Mucosa of descending colon (tissue), 3 donors: ENCODE measurements around the gene PEAK3. TPM values are rescaled to one million over a fixed set of nuclear protein-coding genes. Genes with fewer than 3 reads are reported as not detected.

Source experiments
- ATAC-seq: fragments of 200-7000 bp; cut with Tn5 transposase; one replicate; pipeline ENCODE4 v1.9.1; 2020; ENCODE audit warnings: mild to moderate bottlenecking, moderate library complexity
- DNase-seq, 3 donors: peaks; one replicate each; pipeline ENCODE4 v3.0.0-alpha.2; 2020
- H3K36me3 ChIP-seq: fragments of 200-600 bp; one replicate; pipeline ENCODE4 v1.8.0; 2021; ENCODE audit warnings: low read depth, mild to moderate bottlenecking
- H3K4me1 ChIP-seq: fragments of 200-600 bp; one replicate; pipeline ENCODE4 v1.8.0; 2021; ENCODE audit warnings: low read depth, mild to moderate bottlenecking
- H3K4me3 ChIP-seq: fragments of 200-600 bp; one replicate; pipeline ENCODE4 v1.8.0; 2021; ENCODE audit warnings: mild to moderate bottlenecking
- H3K9me3 ChIP-seq: fragments of 200-600 bp; one replicate; pipeline ENCODE4 v1.8.0; 2021; ENCODE audit warnings: mild to moderate bottlenecking
- intact Hi-C, 2 donors: fragments of 100-400 bp; cut with DNase I in 1 of 2; cut with micrococcal nuclease in 1 of 2; formaldehyde crosslinking; loops; one replicate each; pipeline versions ENCODE4 v1.11.0 to v1.11.1; 2022; cut with DNase I, micrococcal nuclease
- total RNA-seq, 3 donors: library from RNA; stranded (reverse); fragmentation: NEBNext Ultra II Directional in 2 of 3; extraction: Animal tissue kit (Norgen Biotek cat#: 25700) in 2 of 3; gene quantifications; one replicate each; pipeline versions ENCODE4 v1.2.1 to v1.2.4, GENCODE V29; 2021 to 2023
- TF ChIP-seq, protein P1 (sequence below): fragments of 200-600 bp; IDR thresholded peaks from one replicate; pipeline ENCODE4 v1.8.0; 2022; ENCODE audit warnings: antibody characterized with exemption, mild to moderate bottlenecking
- donor health status: DM: no; HTN: no; CAD: no; lungs with moderate emphysema.
- donor health status: DM: no; HTN: no; CAD: no.
- donor health status: DM: no; HTN: yes; CAD: no.

PEAK3 gene
- total RNA-seq, 3 donors from 2014 or later = 0.29 to 1.4 (median 1.1) TPM

DNA sequence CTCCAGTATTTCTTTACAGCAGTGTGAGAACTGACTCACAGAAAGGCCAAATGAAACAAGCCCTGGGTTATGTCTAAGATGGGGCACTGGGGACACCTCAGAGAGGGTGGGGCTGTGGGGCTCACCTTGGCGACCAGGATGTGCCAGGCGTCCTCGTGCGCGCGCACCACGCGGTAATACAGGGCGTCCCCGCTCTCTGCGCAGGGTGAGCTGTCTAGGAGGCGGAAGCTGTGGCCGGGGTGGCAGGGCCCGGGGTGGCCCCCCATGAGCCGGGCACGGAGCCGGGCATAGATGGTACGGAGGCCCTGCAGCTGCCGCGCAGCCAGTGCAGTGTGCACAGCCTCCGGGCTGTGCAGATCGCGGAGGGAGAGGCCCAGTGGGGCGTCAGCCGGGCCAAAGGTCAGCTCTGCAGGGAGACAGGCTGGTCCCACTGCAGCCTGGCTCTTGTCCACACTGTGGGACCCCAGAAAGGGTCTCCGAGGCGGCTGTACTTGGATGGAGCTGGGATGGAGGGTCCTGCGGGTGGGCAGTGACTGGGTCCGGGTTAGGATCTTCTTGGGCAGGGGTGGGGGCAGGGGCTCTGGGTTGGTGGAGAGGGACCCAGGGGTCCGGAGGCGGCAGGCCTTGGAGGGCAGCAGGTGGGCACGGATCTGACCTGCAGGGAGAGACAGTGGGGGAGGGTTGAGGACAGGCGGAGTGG, 3.4 kb downstream of the PEAK3 start:
- Histone ChIP-seq H3K4me3 (no peak overlapping the region), H3K36me3 (no peaks in the 10 kb centered on the region), H3K4me1 (peaks cover 31% of the 10 kb centered on the region), H3K9me3 (no peaks in the 10 kb centered on the region)
- DNase-seq (peak; percentile 51 to 81 (median 77)), ATAC-seq (peak; percentile 48)
- TF ChIP-seq, protein P1, sequence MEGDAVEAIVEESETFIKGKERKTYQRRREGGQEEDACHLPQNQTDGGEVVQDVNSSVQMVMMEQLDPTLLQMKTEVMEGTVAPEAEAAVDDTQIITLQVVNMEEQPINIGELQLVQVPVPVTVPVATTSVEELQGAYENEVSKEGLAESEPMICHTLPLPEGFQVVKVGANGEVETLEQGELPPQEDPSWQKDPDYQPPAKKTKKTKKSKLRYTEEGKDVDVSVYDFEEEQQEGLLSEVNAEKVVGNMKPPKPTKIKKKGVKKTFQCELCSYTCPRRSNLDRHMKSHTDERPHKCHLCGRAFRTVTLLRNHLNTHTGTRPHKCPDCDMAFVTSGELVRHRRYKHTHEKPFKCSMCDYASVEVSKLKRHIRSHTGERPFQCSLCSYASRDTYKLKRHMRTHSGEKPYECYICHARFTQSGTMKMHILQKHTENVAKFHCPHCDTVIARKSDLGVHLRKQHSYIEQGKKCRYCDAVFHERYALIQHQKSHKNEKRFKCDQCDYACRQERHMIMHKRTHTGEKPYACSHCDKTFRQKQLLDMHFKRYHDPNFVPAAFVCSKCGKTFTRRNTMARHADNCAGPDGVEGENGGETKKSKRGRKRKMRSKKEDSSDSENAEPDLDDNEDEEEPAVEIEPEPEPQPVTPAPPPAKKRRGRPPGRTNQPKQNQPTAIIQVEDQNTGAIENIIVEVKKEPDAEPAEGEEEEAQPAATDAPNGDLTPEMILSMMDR = no peak
- intact Hi-C loops = loop anchor here in 1 of 2 donors (10.0 kb wide), 1 partner anchor 124 kb away; the partner anchor contains the start of gene AP3D1

DNA sequence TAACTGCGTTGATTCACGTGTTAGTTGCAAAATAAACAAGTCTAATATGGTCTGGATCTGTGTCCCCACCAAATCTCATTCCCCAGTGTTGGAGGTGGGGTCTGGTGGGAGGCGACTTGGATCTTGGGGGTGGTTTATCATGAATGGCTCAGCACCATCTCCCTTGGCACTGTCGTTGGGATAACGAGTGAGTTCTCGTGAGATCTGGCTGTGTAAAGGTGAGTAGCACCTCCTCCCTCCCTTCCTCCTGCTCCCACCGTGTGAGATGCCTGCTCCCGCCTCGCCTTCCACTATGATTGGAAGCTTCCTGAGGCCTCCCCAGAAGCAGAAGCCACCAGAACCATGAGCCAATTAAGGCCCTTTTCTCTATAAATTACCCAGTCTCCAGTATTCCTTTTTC, 4.8 kb downstream of the PEAK3 start:
- TF ChIP-seq, protein P1 = no peak
- intact Hi-C loops = loop anchor here in 1 of 2 donors (10.0 kb wide), 1 partner anchor 122 kb away; the partner anchor contains the start of gene AP3D1
- DNase-seq = no peak

DNA sequence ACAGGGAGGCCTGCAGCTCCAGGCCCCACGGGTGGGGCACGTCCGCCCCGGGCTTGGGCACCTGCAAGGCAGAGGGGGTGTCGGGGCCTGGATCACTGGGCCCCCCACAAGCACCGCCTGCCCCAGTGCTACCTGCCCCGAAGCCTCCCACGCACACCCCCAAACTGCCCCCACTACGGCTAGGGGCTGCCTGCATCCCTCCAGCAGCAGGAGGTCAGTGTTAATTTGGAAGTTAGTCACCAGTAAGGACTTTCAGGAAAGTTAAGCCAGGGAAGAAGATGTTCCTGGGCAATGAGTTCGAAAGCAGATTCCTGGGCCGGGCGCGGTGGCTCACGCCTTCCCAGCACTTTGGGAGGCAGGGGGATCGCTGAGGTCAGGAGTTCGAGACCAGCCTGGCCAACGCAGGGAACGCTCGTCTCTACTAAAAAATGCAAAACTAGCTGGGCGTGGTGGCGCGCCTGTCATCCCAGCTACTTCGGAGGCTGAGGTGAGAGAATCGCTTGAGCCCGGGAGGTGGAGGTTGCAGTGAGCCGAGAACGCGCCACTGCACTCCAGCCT, 5.5 kb downstream of the PEAK3 start:
- no peaks in the 10 kb centered on the region for H3K36me3 ChIP-seq
- no peaks in the 10 kb centered on the region for H3K9me3 ChIP-seq
- intact Hi-C loops = loop anchor here in 1 of 2 donors (10.0 kb wide), 1 partner anchor 122 kb away; the partner anchor contains the start of gene AP3D1
- peaks cover 51% of the 10 kb centered on the region for H3K4me1 ChIP-seq
- H3K4me3 ChIP-seq = no peak overlapping the region
- TF ChIP-seq, protein P1 = no peak
- DNase-seq (no peak), ATAC-seq (no peak)

More for the DNA sequence above, 4.8 kb downstream of the PEAK3 start:
- peaks cover 44% of the 10 kb centered on the region for H3K4me1 ChIP-seq
- H3K9me3 ChIP-seq = no peaks in the 10 kb centered on the region
- no peak overlapping the region for H3K4me3 ChIP-seq
- ATAC-seq = no peak
- no peaks in the 10 kb centered on the region for H3K36me3 ChIP-seq

DNA sequence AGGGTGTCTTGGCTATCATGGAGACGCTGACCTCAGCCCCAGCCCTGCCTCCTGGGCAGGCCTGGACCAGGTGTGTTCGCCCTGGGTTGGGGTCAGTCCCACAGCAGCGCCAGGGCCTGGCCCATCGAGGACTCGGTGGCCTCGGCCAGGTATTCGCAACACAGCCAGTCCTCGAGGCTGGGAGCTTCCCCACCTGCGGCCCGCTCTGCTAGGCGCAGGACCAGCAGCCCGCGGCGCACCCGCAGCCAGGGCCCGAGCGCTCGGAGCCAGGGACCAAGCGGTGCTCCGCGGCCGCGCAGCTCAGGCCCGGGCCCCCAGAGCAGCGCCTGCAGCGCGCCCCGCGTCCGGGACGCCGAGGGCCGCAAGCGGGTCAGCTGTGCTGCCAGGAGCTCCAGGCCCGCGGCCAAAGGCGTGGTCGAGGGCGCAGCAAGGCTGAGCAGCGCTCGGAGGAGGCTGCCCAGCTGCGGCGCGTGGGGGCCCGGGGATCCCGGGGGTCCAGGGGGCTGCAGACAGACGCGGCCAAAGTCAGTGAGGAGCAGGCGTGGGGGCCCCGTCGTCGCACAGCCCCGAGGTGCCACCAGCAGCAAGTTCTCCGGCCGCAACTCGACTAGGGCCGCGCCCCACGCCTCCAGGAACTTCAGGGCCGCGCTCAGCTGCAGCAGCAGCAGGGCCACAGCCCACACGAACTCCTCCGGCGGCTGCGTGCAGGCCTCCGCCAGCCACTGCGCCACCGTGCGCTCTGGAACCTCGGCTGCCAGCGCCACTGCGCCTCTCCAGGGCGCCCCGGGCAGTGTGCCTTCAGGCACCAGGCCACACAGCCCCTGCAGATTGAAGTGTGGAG, 6.2 kb downstream of the PEAK3 start:
- Histone ChIP-seq H3K9me3 (no peaks in the 10 kb centered on the region), H3K4me1 (peaks cover 56% of the 10 kb centered on the region), H3K4me3 (no peak overlapping the region), H3K36me3 (no peaks in the 10 kb centered on the region)
- DNase-seq (peak; percentile 63 to 78 (median 78)), ATAC-seq (peak; percentile 67)
- TF ChIP-seq, protein P1 = no peak
- intact Hi-C loops = loop anchor here in 1 of 2 donors (10.0 kb wide), 1 partner anchor 121 kb away; the partner anchor contains the start of gene AP3D1

DNA sequence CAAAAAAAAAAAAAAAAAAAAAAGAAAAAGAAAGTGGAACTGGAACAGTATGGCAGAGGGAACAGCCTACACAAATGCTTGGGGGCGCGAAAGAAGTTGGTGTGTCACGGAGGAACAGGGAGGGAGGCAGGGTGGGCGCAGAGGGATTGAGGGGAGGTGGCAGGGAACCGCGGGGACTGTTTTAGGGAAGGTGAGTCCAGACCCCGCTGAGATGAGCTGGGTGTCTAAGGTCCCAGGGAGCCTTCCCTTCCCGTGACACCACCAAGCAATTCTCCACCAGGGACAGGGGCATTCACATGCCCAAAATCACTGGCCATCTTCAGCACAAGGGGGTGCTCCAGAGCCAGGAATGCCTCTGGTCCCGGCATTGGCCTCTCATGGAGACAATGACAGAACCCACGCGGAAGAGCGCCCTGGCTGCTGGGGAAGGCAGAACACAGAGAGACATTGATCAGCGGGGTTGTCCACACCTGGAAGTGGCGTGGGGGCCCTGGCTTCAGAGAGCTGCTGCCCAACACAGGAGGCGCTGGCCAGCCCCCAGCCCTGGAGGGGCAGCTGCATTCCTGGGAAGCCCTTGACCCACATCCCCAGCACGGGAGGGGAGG, 6.9 kb downstream of the PEAK3 start:
- H3K9me3 ChIP-seq = no peaks in the 10 kb centered on the region
- H3K36me3 ChIP-seq = no peaks in the 10 kb centered on the region
- DNase-seq (peak; percentile 73 to 84 (median 84)), ATAC-seq (peak; percentile 39)
- H3K4me1 ChIP-seq = peaks cover 56% of the 10 kb centered on the region
- intact Hi-C loops = loop anchor here (5.0 to 10.0 kb wide), 2 partner anchors 38 to 120 kb away; partner anchors contain the start of genes AP3D1 (in 1 of the 2), PLEKHJ1 (in 1 of the 2) and SF3A2 (in 1 of the 2)
- TF ChIP-seq, protein P1 = peak; percentile 51
- no peak overlapping the region for H3K4me3 ChIP-seq
